MM.1S (cell line): ENCODE measurements around the gene XPO6.

ENCODE experiments used
- CTCF ChIP-seq: fragments of 300-600 bp; sonication (generic); IDR thresholded peaks from 2 replicates; pipeline ENCODE4 v1.5.1; 2016; ENCODE audit warnings: antibody characterized with exemption, low read length, mixed read lengths
- EZH2 ChIP-seq: fragments of 300-600 bp; sonication (generic); optimal IDR thresholded peaks from 2 replicates; pipeline ENCODE3; 2017; ENCODE audit warnings: low read depth, mild to moderate bottlenecking, antibody characterized with exemption, low read length, mixed read lengths
- EZH2phosphoT487 ChIP-seq: fragments of 300-600 bp; sonication (generic); IDR thresholded peaks from 2 replicates; pipeline ENCODE4 v1.6.1; 2018; ENCODE audit warnings: antibody characterized with exemption, low read length

GRCh38 chr16:28110977-28111376, 100.8 kb downstream of the XPO6 start:
- TF ChIP-seq EZH2: no peak
- no peak for TF ChIP-seq EZH2phosphoT487
- no peak for TF ChIP-seq CTCF
